HG02571 (cell line): ENCODE data around the gene STMN3.
"Not testable (repeated sequence)": the region's sequence is repeated elsewhere in the genome, so short reads cannot be mapped to it uniquely, and the experiment has no call there.

Experiments used
- ATAC-seq: cut with Tn5 transposase; IDR thresholded peaks from one replicate; pipeline ENCODE4 v1.9.1; 2021; ENCODE audit warnings: mild to moderate bottlenecking, moderate library complexity; ENCODE audit not compliant: unreplicated experiment

Gene STMN3

DNA sequence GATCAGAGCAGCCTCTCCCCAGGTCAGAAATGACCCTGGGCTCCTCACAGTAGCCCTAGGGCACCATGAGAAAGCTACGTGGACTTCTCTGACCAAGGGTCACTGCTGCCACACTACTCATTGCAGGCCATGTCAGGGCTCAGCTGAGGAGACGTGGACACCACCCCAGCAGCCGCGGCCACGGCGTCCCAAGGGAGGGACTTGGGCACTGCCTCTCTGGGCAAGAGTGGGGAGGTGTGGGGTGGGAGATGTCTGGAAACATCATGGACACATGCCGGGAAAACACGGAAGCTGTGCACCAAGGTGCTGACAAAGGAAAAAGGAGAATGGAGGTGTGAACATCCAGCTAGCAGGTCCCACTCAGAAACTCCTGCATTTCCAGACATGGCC lies 35.4 kb downstream of the STMN3 start:
- no peak for ATAC-seq

DNA sequence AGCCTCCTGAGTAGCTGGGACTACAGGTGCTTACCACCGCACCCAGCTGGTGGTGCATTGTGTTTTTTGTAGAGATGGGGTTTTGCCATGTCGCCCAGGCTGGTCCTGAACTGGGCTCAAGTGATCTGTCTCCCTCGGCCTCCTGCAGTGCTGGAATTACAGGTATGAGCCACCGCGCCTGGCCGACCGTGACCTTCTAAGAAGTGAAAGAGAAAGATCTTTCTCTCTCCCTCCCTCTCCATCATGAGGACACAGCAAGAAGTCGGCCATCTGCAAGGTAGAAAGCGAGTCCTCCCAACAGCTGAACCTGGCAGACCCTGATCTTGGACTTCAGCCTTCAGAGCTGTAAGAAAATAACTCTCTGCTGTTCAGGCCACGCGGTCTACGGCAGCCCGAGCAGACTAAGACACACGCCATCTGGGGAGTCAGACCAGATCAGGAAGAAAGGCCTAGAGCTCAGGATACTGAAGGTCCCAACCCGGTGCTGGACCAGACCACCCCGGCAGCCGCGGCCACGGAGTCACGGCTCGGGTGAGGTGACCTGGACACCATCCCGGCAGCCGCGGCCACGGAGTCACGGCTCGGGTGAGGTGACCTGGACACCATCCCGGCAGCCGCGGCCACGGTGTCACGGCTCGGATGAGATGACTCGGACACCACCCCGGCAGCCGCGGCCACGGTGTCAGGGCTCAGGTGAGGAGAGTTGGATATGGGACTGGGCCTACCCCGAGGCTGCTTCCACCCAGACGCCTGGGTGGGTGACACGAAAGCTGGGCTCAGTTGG lies 35.9 kb downstream of the STMN3 start:
- no peak for ATAC-seq

DNA sequence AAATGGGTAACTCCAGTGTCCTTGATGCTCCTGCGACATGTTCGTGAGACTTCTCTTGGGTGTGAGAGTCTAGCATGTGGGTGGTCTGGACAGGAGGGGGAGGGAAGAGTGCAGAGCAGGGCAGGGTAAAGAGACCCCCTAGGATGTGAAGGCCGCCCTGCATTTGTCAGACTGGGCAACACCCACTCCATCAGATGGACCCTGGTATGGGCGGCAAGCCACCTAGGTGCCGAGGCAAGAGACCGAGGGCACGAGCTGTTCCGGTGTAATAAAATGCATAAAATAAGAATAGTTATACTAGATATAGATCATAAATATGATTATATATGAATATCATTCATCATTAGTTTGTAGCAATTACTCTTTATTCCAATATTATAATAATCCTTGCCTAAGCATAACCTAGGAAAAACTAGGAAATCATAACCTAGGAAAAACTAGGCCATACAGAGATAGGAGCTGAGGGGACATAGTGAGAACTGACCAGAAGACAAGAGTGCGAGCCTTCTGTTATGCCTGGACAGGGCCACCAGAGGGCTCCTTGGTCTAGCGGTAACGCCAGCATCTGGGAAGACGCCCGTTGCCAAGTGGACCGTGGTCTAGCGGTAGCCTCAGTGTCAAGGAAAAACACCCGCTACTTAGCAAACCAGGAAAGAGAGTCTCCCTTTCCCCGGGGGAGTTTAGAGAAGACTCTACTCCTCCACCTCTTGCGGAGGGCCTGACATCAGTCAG lies 39.2 kb downstream of the STMN3 start:
- ATAC-seq: not testable (repeated sequence)

DNA sequence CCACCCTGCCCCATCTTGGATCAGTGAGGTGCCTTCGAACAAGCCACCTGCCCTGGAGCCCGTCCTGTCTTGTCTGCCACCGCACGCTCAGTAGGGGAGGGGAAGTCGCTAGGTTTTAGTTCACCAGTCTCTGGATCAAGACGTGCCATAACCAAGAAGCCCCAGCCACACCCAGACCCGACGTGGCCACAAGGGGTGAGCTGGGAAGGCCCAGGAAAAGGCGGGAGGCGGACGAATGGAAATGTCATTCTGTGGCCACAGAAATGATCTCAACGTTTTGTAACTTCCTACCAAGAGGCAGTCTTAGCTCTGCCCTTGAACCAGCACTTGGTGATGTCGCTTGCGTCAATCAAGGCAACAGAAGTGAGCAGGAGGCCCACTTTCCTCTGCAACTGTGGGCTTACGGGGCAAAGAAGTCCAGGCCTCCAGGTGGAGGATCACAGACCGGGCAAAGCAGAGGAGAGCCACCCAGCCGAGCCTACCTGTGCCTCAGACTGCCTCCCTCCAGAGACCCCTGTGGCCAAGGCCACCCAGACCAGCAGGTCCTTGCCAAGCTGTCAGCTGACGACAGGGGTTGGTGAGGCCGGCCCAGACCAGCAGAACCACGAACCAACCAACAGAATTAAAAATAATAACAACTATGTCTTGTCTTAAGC lies 40.8 kb downstream of the STMN3 start:
- no peak for ATAC-seq

DNA sequence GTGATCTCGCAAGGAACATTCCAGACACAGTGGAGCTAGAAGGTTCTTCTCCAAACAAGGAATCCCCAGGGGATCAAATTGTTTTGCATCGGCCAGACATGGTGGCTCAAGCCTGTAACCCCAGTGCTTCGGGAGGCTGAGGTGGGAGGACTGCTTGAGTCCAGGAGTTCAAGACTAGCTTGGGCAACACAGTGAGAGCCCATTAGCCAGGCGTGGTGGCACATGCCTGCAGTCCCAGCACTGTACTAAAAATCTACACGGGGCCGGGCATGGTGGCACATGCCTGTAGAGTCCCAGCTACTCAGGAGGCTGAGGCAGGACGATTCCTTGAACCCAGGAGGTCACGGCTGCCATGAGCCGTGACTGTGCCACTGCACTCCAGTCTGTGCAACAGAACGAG lies 41.6 kb downstream of the STMN3 start:
- ATAC-seq: no peak

DNA sequence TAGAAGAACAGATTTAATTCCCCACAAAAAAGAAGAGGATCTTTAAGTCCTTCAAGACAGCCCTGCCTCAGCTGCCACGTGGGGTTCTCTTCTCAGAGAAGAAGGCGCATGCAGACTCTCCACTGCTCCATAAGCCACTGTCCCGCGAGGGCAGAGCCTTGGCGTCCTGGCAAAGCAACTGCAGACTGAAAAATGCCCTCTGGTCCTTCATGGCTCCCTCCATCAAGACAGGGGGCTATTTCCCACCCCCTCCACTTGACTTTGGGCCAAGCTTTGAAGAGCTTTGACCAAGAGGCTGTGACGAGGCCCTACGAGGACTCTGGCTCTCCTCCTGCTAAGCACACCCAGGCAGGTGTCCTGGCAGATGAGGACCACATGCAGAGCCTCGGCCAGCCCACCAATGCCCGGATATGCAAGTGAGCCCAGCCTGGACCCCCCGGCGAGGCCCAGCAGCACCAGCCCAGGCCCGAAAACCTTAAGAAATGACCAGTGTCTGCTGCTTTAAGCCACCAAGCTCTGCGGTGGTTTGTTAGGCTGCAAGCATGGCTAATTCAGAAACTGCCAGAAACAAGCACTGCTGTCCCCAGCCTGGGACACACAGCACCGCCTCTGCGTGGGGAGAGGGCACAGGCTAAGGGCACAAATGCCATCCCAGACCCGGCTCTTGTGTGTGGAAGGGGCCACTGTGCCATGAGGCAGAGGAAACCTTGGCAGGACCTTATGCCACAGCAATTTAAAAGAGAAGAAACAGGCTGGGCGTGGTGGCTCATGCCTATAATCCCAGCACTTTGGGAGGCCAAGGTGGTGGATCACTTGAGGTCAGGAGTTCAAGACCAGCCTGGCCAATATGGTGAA lies 42.4 kb downstream of the STMN3 start:
- no peak for ATAC-seq

DNA sequence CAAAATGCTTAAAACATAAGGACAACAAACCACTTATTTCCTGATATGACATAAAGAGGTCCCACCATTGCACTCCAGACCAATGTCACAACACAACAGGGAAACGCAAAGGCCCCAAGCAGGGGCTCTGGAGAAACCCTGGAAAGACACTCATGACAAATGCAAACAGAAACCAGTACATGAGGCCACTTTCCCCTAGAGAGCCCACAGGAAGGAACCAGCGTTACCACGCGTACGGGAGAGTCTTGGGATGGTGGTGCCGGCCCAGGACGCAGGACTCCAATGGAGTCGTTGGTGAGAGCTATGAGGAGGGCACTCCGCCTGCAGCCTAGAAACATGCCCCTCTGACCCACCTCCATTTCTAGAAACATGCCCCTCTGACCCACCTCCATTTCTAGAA lies 46.5 kb downstream of the STMN3 start:
- no peak for ATAC-seq

DNA sequence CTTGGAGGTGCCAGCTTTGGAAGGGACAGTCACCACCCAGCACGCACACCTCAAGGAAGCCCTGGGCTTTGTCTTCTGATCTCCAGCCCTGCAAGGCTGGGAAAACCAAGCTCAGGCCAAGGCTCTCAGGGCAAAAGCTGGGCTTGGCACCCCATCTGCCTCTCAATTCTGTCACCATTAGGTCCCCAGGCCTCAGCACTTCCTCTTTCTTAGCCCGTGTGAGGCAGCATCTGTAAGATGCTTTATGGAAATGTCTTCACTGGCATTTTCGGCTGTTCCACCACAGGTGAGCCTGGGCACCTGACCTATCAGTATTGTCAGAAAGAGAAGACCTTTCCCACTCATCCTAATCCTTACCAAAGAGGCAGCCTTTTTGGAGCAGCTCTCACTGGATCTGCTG lies 50.9 kb downstream of the STMN3 start:
- ATAC-seq: no peak

DNA sequence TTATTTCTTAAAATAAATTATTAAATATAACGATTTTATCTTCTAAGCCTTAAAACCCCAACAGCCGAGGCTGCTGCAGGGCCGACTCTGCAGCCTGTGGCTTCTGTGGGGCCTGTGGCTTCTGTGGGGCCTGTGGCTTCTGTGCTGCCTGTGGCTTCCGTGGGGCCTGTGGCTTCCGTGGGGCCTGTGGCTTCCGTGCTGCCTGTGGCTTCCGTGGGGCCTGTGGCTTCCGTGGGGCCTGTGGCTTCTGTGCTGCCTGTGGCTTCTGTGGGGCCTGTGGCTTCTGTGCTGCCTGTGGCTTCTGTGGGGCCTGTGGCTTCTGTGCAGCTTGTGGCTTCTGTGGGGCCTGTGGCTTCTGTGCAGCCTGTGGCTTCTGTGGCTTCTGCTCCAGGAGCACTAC lies 51.5 kb downstream of the STMN3 start:
- not testable (repeated sequence) for ATAC-seq

DNA sequence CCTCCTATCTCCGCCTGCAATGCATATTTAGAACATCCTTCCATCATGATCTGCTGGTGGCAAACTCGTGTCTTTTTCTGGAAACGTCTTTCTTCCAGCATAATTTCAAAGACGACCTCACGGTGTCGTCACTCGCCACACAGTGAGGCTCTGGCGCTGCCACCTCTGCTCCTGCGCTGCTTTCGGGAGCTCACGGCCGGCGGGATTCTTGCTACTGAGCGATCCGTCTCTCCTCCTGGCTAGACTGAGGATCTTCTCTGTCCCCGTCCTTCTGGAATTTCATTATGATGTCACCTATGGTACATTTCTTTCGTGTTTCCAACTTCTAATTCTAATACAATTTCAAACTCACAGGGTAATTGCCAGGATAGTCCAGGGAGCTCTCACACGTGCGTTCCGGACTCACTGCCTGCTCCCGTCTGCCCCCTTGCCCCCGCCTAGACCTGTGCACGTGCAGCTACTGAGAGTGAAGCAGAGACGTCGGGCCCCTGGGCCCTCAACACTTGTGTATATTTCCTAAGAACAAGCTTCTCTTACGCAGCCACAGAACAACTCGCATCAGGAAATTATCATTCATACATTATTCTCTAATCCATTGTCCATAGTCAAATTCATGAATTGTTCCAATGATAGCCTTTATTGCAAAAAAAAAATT lies 53.7 kb downstream of the STMN3 start:
- ATAC-seq: no peak

DNA sequence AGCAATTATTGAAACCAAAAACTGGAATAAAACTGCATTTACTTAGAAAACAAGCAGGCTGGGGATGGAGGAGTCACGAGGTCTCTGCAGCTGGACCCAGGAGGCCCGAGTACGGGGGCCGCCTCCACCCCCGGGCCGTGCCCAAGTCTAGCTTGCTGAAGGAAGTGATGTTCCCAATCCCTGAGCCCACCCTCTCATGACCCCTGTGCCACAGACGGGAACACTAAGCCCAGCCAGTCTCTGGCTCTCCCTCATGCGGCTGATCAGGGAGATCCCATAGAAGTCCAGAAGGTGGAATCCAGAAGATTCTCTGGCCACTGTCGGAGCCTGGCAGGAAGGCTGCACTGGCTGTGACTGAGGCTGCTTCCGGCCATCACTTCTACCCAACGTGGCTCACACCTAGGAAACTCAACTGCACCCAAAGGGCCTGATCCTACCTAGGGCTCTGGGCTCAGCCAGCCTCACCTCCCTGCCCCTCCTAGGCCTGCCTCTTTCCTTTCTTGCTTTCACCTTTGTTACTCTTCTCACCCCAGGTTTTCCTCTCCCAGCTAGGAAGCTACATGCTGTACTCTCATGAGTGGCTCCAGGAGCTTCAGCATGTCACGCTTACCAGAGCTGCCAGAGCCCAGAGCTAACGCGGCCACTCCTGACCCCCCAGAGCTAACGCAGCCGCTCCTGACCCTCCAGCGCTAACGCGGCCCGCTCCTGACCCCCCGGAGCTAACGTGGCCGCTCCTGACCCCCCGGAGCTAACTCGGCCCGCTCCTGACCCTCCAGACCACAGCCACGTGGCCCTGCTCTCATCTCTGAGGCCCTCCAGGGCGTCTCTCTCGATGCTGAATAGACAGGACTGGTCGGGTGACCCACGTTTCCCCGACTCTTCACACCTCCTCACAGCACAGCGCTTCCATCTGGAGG lies 54.5 kb downstream of the STMN3 start:
- no peak for ATAC-seq

DNA sequence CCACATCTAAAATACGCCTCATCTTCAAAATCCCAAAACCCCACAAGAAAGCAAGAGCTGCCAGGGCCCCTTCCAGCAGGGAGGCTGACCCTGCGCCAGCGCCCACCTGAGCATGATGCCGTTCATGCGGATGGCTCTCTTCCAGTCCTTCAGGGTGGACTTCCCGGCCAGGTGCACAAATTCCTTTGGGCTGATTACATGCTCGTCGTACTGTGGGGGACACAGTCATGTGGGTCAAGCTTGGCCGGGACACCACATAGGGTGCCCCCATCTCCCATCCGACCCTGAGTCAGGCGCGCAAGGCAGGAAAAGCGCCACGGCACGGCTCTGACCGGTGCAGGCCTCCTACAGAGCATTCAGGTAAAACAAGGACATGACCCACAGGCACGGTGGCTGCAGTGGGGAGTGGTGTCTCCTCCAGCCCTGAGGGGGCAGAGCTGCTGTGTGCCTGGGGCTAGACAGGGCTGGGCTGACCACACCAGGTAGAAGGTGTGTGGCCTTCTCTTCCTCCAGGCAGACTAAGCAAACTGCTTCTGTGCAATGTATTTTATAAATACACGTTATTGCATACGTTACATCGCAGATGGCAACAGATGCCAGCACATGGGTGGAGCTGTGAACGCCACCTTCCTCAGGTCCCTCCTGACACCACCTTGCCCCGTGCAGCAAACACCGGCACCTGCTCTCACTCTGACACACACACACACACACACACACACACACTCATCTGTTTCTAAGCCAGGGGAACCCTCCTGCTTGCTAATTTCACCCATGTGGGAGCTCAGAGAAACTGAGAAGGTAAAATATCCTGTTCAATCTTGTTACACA lies 55.4 kb downstream of the STMN3 start:
- no peak for ATAC-seq

DNA sequence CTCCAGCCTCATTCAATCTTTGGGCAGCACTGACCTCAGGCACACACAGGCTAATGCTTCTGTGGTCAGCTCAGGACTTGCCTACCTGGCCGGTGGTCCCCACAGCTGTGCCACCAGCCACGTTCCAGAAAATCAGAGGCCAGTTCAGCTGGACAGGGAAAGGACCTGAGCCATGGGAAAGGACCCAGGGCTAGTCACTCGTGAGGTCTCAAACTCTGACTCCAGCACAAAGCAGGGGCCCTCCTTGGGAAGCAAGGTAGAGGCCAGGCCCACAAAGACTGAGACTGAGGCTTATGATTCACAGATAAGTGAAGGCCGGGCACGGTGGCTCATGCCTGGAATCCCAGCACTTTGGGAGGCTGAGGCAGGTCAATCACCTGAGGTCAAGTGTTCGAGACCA lies 56.8 kb downstream of the STMN3 start:
- no peak for ATAC-seq

DNA sequence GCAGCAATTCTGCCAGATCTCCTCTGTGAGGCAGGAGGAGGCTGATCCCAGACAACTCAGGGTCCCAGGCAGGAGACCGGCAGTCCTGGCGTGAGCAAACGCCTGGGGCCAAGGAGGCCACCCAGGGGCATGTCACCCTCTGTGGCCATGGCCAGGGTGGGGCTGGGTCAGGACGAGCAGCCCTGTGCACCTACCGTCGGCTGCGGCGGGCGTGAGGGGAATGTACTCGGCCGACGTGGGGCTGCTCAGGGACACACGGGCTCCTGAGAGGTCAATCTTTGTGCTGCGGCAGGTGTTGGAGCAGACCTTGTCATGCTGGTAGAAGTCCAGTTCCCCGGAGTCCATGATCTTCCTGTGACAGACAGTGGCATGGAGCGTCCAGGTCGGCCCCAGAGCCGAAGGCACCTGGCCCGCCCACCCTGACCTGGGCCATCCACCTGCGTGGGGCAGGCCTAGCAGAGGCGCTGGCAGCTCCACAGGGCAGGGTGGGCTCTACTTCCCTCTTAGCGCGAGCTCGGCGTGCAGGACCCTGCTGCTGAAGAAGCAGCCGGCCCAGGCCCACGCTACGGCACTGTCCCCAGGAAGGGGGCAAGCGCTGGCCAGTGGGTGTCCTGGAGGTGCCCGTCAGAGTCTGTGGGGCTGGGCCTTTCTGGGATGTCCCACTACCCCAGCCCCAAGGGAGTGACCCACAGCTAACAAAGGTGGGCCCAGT lies 57.7 kb downstream of the STMN3 start:
- ATAC-seq: no peak

DNA sequence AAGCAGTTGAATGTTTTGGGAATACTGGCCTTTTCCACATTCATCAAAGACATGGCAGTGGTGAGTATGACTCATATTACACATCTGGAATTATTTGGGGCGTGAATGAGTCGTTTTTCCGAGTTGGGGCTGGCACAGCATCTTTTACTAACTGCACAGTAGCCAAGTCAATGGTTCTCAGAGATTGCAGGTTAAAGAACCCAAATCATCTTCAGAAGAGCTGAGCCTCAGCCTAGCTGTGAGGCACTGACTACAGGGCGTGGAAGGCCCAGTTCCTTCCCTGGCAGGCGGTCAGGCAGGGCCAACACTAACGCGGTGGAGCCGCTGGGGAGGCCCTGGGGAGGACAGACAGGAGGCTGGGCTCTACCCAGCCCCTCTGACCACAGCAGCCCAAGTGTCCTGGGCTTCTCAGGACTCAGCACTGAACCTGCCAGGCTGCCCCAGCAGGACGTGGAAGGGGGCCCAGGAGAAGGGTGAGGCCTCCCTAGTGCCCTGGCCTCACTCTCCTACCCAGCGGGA lies 59.1 kb downstream of the STMN3 start:
- no peak for ATAC-seq

DNA sequence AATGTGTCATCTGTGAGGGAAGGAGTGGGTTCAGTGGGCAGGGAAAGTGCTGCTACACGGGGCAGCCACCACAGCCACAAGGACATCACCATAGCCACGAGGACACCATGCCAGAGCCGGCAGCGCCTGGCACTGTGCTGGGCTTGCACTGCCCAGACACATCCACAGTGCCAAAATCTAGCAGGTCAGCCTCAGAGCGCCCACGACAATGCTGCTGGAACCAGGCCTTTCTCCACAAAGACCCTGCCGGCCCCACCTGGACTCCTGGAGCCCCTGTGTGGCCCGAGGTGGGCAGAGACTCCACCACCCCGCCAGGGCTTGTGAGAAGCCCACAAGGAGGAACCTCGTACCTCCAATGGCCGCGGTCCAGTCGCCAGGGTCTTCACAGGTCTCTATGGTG lies 60.6 kb downstream of the STMN3 start:
- no peak for ATAC-seq

DNA sequence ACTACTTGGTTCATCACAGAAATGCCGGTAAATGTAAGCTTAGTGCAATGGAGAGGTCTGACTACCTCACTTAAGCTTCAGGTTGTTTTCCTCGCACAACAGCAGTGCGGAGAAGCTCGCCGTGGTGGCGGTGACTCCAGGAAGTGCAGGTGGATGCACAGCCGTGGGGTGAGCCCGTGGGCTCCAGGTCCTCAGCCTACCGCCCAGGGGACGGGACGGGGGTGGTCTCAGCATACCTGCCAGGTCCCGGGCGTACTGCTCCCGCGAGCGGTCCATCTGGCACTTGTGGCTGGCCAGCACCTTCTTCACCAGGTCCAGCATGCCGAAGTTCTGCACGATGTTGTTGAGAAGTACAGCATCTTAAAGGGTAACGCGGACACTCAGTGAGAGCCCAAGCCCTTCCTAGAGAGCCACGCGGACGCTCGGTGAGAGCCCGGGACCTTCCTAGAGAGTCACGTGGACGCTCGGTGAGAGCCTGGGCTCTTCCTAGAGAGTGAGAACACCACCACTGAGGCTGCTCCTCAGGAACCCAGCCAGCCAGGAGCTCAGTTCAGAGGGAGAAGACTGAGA lies 61.4 kb downstream of the STMN3 start:
- no peak for ATAC-seq
